Liver (tissue), 9 donors: Measurements from ENCODE around the gene OR10AG1. TPM values are rescaled to one million over a fixed set of nuclear protein-coding genes. Genes with fewer than 3 reads are reported as not detected.

Experiments used
- DNase-seq: peaks from one replicate; pipeline ENCODE4 v3.0.0-alpha.2; 2017; ENCODE audit warnings: low spot score
- H3K27ac ChIP-seq, 2 donors: one replicate each; pipeline ENCODE4 v1.7.0; 2013; ENCODE audit warnings: inconsistent platforms in 2 of 2, low read length in 2 of 2, control low read depth in 1 of 2, low read depth in 1 of 2, mild to moderate bottlenecking in 1 of 2
- H3K27me3 ChIP-seq, 4 donors: one replicate each; pipeline versions ENCODE4 v1.6.1 to v1.7.0; 2013; ENCODE audit warnings: low read length in 3 of 4, inconsistent platforms in 1 of 4, mild to moderate bottlenecking in 1 of 4, moderate library complexity in 1 of 4; ENCODE audit not compliant: control insufficient read depth in 4 of 4, insufficient read depth in 4 of 4
- H3K36me3 ChIP-seq, 4 donors: one replicate each; pipeline versions ENCODE4 v1.6.1 to v1.7.0; 2013; ENCODE audit warnings: low read length in 3 of 4, mild to moderate bottlenecking in 3 of 4, low read depth in 1 of 4, moderate library complexity in 1 of 4; ENCODE audit not compliant: control insufficient read depth in 4 of 4, insufficient read depth in 3 of 4
- H3K4me1 ChIP-seq, 4 donors: one replicate each; pipeline versions ENCODE4 v1.6.1 to v1.7.0; 2013; ENCODE audit warnings: low read length in 3 of 4, mild to moderate bottlenecking in 3 of 4, moderate library complexity in 1 of 4; ENCODE audit not compliant: control insufficient read depth in 4 of 4, insufficient read depth in 4 of 4
- H3K4me3 ChIP-seq, 3 donors: one replicate each; pipeline versions ENCODE4 v1.6.1 to v1.7.0; 2013; ENCODE audit warnings: low read length in 3 of 3, control low read depth in 1 of 3, low read depth in 1 of 3, mild to moderate bottlenecking in 1 of 3
- H3K9ac ChIP-seq, 2 donors: one replicate each; pipeline ENCODE4 v1.7.0; 2013; ENCODE audit warnings: low read length in 2 of 2, mild to moderate bottlenecking in 2 of 2, moderate library complexity in 2 of 2, control low read depth in 1 of 2, low read depth in 1 of 2
- H3K9me3 ChIP-seq, 4 donors: one replicate each; pipeline versions ENCODE4 v1.6.1 to v1.7.0; 2013; ENCODE audit warnings: low read length in 3 of 4; ENCODE audit not compliant: control insufficient read depth in 4 of 4
- ATF3 ChIP-seq: IDR thresholded peaks from 2 replicates; pipeline ENCODE4 v1.6.1; 2016; ENCODE audit warnings: antibody characterized with exemption
- CTCF ChIP-seq: fragments of 150-350 bp; IDR thresholded peaks from 2 replicates; pipeline ENCODE4 v1.5.1; 2017; ENCODE audit warnings: improper control_type of control experiment, low read depth, low read length; ENCODE audit not compliant: missing input control
- EGR1 ChIP-seq, 2 donors: IDR thresholded peaks; 2 replicates each; pipeline ENCODE4 v1.6.1; 2016 to 2018; ENCODE audit warnings: antibody characterized with exemption in 2 of 2, low read depth in 2 of 2
- FOXA1 ChIP-seq: IDR thresholded peaks from 2 replicates; pipeline ENCODE4 v1.6.1; 2016; ENCODE audit warnings: antibody characterized with exemption
- FOXA2 ChIP-seq: IDR thresholded peaks from 2 replicates; pipeline ENCODE4 v1.6.1; 2016; ENCODE audit warnings: antibody characterized with exemption
- GABPA ChIP-seq, 2 donors: IDR thresholded peaks in 1 of 2; conservative IDR thresholded peaks in 1 of 2; 2 replicates each; pipeline ENCODE4 v1.6.1; 2016; ENCODE audit warnings: antibody characterized with exemption in 2 of 2, mild to moderate bottlenecking in 1 of 2, moderate library complexity in 1 of 2
- HNF4A ChIP-seq, 2 donors: conservative IDR thresholded peaks; 2 replicates each; pipeline ENCODE4 v1.6.1; 2016; ENCODE audit warnings: antibody characterized with exemption in 2 of 2, mild to moderate bottlenecking in 2 of 2
- HNF4G ChIP-seq: IDR thresholded peaks from 2 replicates; pipeline ENCODE4 v1.6.1; 2016; ENCODE audit warnings: antibody characterized with exemption
- JUND ChIP-seq, 2 donors: IDR thresholded peaks; 2 replicates each; pipeline ENCODE4 v1.6.1; 2016; ENCODE audit warnings: antibody characterized with exemption in 2 of 2
- MAX ChIP-seq: IDR thresholded peaks from 2 replicates; pipeline ENCODE4 v1.6.1; 2016; ENCODE audit warnings: antibody characterized with exemption
- NR2F2 ChIP-seq: IDR thresholded peaks from 2 replicates; pipeline ENCODE4 v1.6.1; 2016; ENCODE audit warnings: antibody characterized with exemption
- RAD21 ChIP-seq, 2 donors: IDR thresholded peaks; 2 replicates each; pipeline ENCODE4 v1.6.1; 2016; ENCODE audit warnings: antibody characterized with exemption in 2 of 2, mild to moderate bottlenecking in 2 of 2
- REST ChIP-seq: IDR thresholded peaks from 2 replicates; pipeline ENCODE4 v1.6.1; 2016; ENCODE audit warnings: antibody characterized with exemption, mild to moderate bottlenecking
- RXRA ChIP-seq, 2 donors: IDR thresholded peaks; 2 replicates each; pipeline ENCODE4 v1.6.1; 2017 to 2018; ENCODE audit warnings: antibody characterized with exemption in 2 of 2, mild to moderate bottlenecking in 1 of 2
- SP1 ChIP-seq: IDR thresholded peaks from 2 replicates; pipeline ENCODE4 v1.6.1; 2018; ENCODE audit warnings: antibody characterized with exemption, mild to moderate bottlenecking
- TAF1 ChIP-seq: conservative IDR thresholded peaks from 2 replicates; pipeline ENCODE4 v1.6.1; 2016; ENCODE audit warnings: antibody characterized with exemption, mild to moderate bottlenecking
- YY1 ChIP-seq: IDR thresholded peaks from 2 replicates; pipeline ENCODE4 v1.6.1; 2016; ENCODE audit warnings: antibody characterized with exemption, mild to moderate bottlenecking
- ZBTB33 ChIP-seq: IDR thresholded peaks from 2 replicates; pipeline ENCODE4 v1.6.1; 2016; ENCODE audit warnings: antibody characterized with exemption
- WGBS: extraction: QIAGEN DNeasy Blood & Tissue Kit; methylation state at CpG from one replicate; pipeline ENCODE4 v1.1.7; 2013; 5-methylcytosine and 5-hydroxymethylcytosine counted together
- polyA plus RNA-seq, 2 donors: library from polyadenylated mRNA; stranded (reverse) in 1 of 2; unstranded in 1 of 2; fragments of 200-250 nt in 1 of 2; fragments of >200 nt in 1 of 2; fragmentation: Nextera tagmentation in 1 of 2; extraction: Ambion mirVana in 1 of 2; gene quantifications; one replicate each; pipeline versions ENCODE4 v1.2.1 to v1.2.3, GENCODE V29; 2013 to 2015
- total RNA-seq, 2 donors: library from RNA; depleted of rRNA; stranded (reverse); fragments of >200 nt; gene quantifications; one replicate each; pipeline ENCODE4 v1.2.3, GENCODE V29; 2014
- donor health status: healthy.
- donor health status: healthy.
- donor health status: healthy.
- donor health status: healthy.
- donor health status: healthy.

The OR10AG1 gene
- total RNA-seq: not detected
- polyA plus RNA-seq: not detected

- H3K9me3 ChIP-seq: no peaks in the 10 kb centered on the region
- H3K4me3 ChIP-seq: no peak within 1 kb of the TSS
- TF ChIP-seq SP1 (no peak), JUND (IDR thresholded peaks at IDR 0.05) (no peak)
- H3K27me3 ChIP-seq: no peaks in the 10 kb centered on the region
- no peaks in the 10 kb centered on the region for H3K4me1 ChIP-seq
- WGBS: 78% methylated on average over 2 of the region's 2 CpGs
- no peak within 1 kb of the TSS for H3K9ac ChIP-seq
- no peaks in the 10 kb centered on the region for H3K36me3 ChIP-seq
- no peak for DNase-seq
- H3K27ac ChIP-seq: no peak within 1 kb of the TSS
Measured at GRCh38 chr11:55969845-55970244, at the start of gene OR10AG1. OR10AG1 (minus strand) TSS chr11:55969945; CDS start chr11:55969907, 38 bp downstream.

- Histone ChIP-seq H3K4me3 (no peak overlapping the region), H3K9me3 (peaks cover 0 to 4% (median 0%) of the 10 kb centered on the region in 4 donors), H3K9ac (no peak overlapping the region), H3K4me1 (no peaks in the 10 kb centered on the region), H3K27ac (no peak overlapping the region), H3K27me3 (no peaks in the 10 kb centered on the region), H3K36me3 (no peaks in the 10 kb centered on the region)
- TF ChIP-seq GABPA (IDR thresholded peaks at IDR 0.05 in 1 of 2, conservative IDR thresholded peaks at IDR 0.05 in 1 of 2): no peak
- no peak for TF ChIP-seq NR2F2
- TF ChIP-seq ZBTB33: no peak
- TF ChIP-seq HNF4A (conservative IDR thresholded peaks at IDR 0.05): no peak
- TF ChIP-seq SP1: no peak
- no peak for TF ChIP-seq ATF3
- TF ChIP-seq YY1: no peak
- no peak for TF ChIP-seq FOXA1
- TF ChIP-seq RAD21 (IDR thresholded peaks at IDR 0.05): no peak
- TF ChIP-seq JUND (IDR thresholded peaks at IDR 0.05): no peak
- no peak for TF ChIP-seq MAX
- no peak for TF ChIP-seq EGR1 (IDR thresholded peaks at IDR 0.05; ENCODE audit: low read depth in 2 of 2)
- TF ChIP-seq HNF4G: no peak
- TF ChIP-seq TAF1: no peak
- TF ChIP-seq CTCF: no peak
- no peak for TF ChIP-seq FOXA2
- no peak for TF ChIP-seq RXRA (IDR thresholded peaks at IDR 0.05)
- no peak for TF ChIP-seq REST
- 53% methylated on average over 2 of the region's 2 CpGs for WGBS
- no peak for DNase-seq
Measured at GRCh38 chr11:56013805-56014204, 44.1 kb upstream of the OR10AG1 start.
